ENCODE measurements around the gene PRSS27.

Gene PRSS27

GRCh38 chr16:2749936-2750335, 29.9 kb upstream of the PRSS27 start:
- no peak for DNase-seq

GRCh38 chr16:2749476-2749875, 29.5 kb upstream of the PRSS27 start:
- no peak for DNase-seq

GRCh38 chr16:2748757-2749455, 28.9 kb upstream of the PRSS27 start:
- no peak for DNase-seq

GRCh38 chr16:2745961-2746360, 25.9 kb upstream of the PRSS27 start:
- no peak for DNase-seq

GRCh38 chr16:2745116-2745890, 25.3 kb upstream of the PRSS27 start:
- no peak for DNase-seq

GRCh38 chr16:2744711-2745110, 24.7 kb upstream of the PRSS27 start:
- DNase-seq = no peak

GRCh38 chr16:2743007-2743810, 23.2 kb upstream of the PRSS27 start:
- no peak for DNase-seq

- no peak for DNase-seq
These were observed 22.4 kb upstream of the PRSS27 start for GRCh38 chr16:2742323-2743006.

- no peak for DNase-seq
These were observed 21.1 kb upstream of the PRSS27 start for GRCh38 chr16:2741168-2741567.

- DNase-seq = no peak
These were observed 20.5 kb upstream of the PRSS27 start for GRCh38 chr16:2740476-2740875.

GRCh38 chr16:2739625-2740430, 19.8 kb upstream of the PRSS27 start:
- no peak for DNase-seq

GRCh38 chr16:2738615-2739014, 18.6 kb upstream of the PRSS27 start:
- DNase-seq = no peak

- DNase-seq = no peak
These were observed 17.9 kb upstream of the PRSS27 start for GRCh38 chr16:2737895-2738418.

- no peak for DNase-seq
These were observed 17.2 kb upstream of the PRSS27 start for GRCh38 chr16:2737238-2737605.

- DNase-seq = no peak
These were observed 16.6 kb upstream of the PRSS27 start for GRCh38 chr16:2736476-2737237.

GRCh38 chr16:2734844-2735515, 15.0 kb upstream of the PRSS27 start:
- no peak for DNase-seq

GRCh38 chr16:2728034-2728433, 8.0 kb upstream of the PRSS27 start:
- DNase-seq = no peak

- no peak for DNase-seq
These were observed 6.9 kb upstream of the PRSS27 start for GRCh38 chr16:2726923-2727322.

GRCh38 chr16:2724816-2725348, 4.9 kb upstream of the PRSS27 start:
- no peak for DNase-seq

GRCh38 chr16:2724088-2724676, 4.2 kb upstream of the PRSS27 start:
- no peak for DNase-seq
